SU-DHL-6 (cell line): ENCODE data around the gene VSX2.

Source experiments
- H2AFZ ChIP-seq: fragments of 200-600 bp; sonication (generic); 2 replicates; pipeline ENCODE4 v1.6.1; 2014; ENCODE audit warnings: low read depth, mild to moderate bottlenecking, moderate library complexity, mixed read lengths, antibody characterized with exemption, low read length; ENCODE audit not compliant: severe bottlenecking
- H3F3A ChIP-seq: fragments of 200-600 bp; shearing (Covaris generic); 2 replicates; pipeline ENCODE4 v1.6.0; 2016; ENCODE audit warnings: antibody characterized with exemption, mild to moderate bottlenecking; ENCODE audit not compliant: insufficient read depth
- H3K27ac ChIP-seq: fragments of 200-600 bp; sonication (generic); 2 replicates; pipeline ENCODE4 v1.5.1; 2016; ENCODE audit warnings: low read depth, mild to moderate bottlenecking, low read length, moderate library complexity, mixed read lengths
- H3K27me3 ChIP-seq: fragments of 200-600 bp; sonication (generic), shearing (Covaris generic); 2 replicates; pipeline ENCODE4 v1.6.0; 2014; ENCODE audit warnings: mild to moderate bottlenecking, low read length
- H3K36me3 ChIP-seq: fragments of 200-600 bp; sonication (generic); 2 replicates; pipeline ENCODE4 v1.6.1; 2014; ENCODE audit warnings: mild to moderate bottlenecking, low read length, mixed read lengths
- H3K4me2 ChIP-seq: fragments of 300-600, 200-600 bp; shearing (Covaris generic), sonication (generic); 2 replicates; pipeline ENCODE4 v1.6.0; 2014; ENCODE audit warnings: low read length, low read depth, mild to moderate bottlenecking; ENCODE audit not compliant: poor library complexity, severe bottlenecking
- H3K4me3 ChIP-seq: fragments of 200-600 bp; sonication (generic); 2 replicates; pipeline ENCODE4 v1.5.1; 2014; ENCODE audit warnings: antibody characterized with exemption, low read length, mild to moderate bottlenecking, mixed read lengths; ENCODE audit not compliant: insufficient read depth, poor library complexity, severe bottlenecking
- H3K79me2 ChIP-seq: fragments of 200-600 bp; sonication (generic); 2 replicates; pipeline ENCODE4 v1.6.1; 2014; ENCODE audit warnings: mild to moderate bottlenecking, low read length, moderate library complexity; ENCODE audit not compliant: insufficient read depth
- H3K9ac ChIP-seq: fragments of 200-600 bp; sonication (generic); 2 replicates; pipeline ENCODE4 v1.7.0; 2014; ENCODE audit warnings: mild to moderate bottlenecking, low read length
- H3K9me2 ChIP-seq: fragments of 200-600 bp; sonication (generic); replicated peaks from 2 replicates; pipeline ENCODE4 v1.6.1; 2014; ENCODE audit warnings: low read length; ENCODE audit not compliant: insufficient read depth
- H3K9me3 ChIP-seq: fragments of 200-600 bp; sonication (generic); 2 replicates; pipeline ENCODE4 v1.6.1; 2014; ENCODE audit warnings: low read length, mixed read lengths; ENCODE audit not compliant: insufficient read depth
- H4K20me1 ChIP-seq: fragments of 200-600 bp; sonication (generic); 2 replicates; pipeline ENCODE4 v1.6.1; 2014; ENCODE audit warnings: low read depth, mild to moderate bottlenecking, antibody characterized with exemption, low read length, moderate library complexity, mixed read lengths
- CTCF ChIP-seq: fragments of 200-600 bp; sonication (generic); IDR thresholded peaks from one replicate; pipeline ENCODE4 v1.5.1; 2017; ENCODE audit warnings: antibody characterized with exemption, mild to moderate bottlenecking, low read length, moderate library complexity; ENCODE audit not compliant: insufficient read depth, poor library complexity, severe bottlenecking
- EZH2phosphoT487 ChIP-seq: fragments of 200-600 bp; sonication (generic), shearing (Covaris generic); conservative IDR thresholded peaks from 2 replicates; pipeline ENCODE4 v1.6.1; 2018; ENCODE audit warnings: mild to moderate bottlenecking, antibody characterized with exemption, low read length, moderate library complexity, mixed read lengths

The VSX2 gene

GRCh38 chr14:74238974-74239847 is at the start of gene VSX2:
TSS of gene VSX2 (plus strand) at chr14:74239449. CDS start at chr14:74239562, 113 bp downstream.
- Histone ChIP-seq H3K4me3 (no peak within 1 kb of the TSS), H3K4me2 (no peak within 1 kb of the TSS)

GRCh38 chr14:74190927-74191575 is 48.2 kb upstream of the VSX2 start:
- H3K27ac ChIP-seq = no peak overlapping the region
- H3K9me3 ChIP-seq = no peaks in the 10 kb centered on the region
- no peak overlapping the region for H2AFZ ChIP-seq
- no peak overlapping the region for H3K4me3 ChIP-seq
- H3F3A ChIP-seq = no peaks in the 10 kb centered on the region
- H3K4me2 ChIP-seq = no peak overlapping the region
- H3K36me3 ChIP-seq = no peaks in the 10 kb centered on the region
- TF ChIP-seq CTCF = no peak
- TF ChIP-seq EZH2phosphoT487 = no peak
- no peaks in the 10 kb centered on the region for H3K79me2 ChIP-seq
- no peak overlapping the region for H3K9ac ChIP-seq
- no peaks in the 10 kb centered on the region for H4K20me1 ChIP-seq
- no peaks in the 10 kb centered on the region for H3K9me2 ChIP-seq
- no peaks in the 10 kb centered on the region for H3K27me3 ChIP-seq

More at GRCh38 chr14:74238974-74239847, at the start of gene VSX2:
- H3K27ac ChIP-seq = no peak within 1 kb of the TSS
- H2AFZ ChIP-seq = no peak within 1 kb of the TSS
- H3F3A ChIP-seq = no peaks in the 10 kb centered on the region
- no peak within 1 kb of the TSS for H3K9ac ChIP-seq
- H3K9me2 ChIP-seq = no peaks in the 10 kb centered on the region
- H3K36me3 ChIP-seq = no peaks in the 10 kb centered on the region
- no peak for TF ChIP-seq CTCF
- TF ChIP-seq EZH2phosphoT487 = no peak
- H3K27me3 ChIP-seq = no peaks in the 10 kb centered on the region
- H3K9me3 ChIP-seq = no peaks in the 10 kb centered on the region
- no peaks in the 10 kb centered on the region for H4K20me1 ChIP-seq
- H3K79me2 ChIP-seq = no peaks in the 10 kb centered on the region

- H3K4me3 ChIP-seq = no peak overlapping the region
- no peaks in the 10 kb centered on the region for H3F3A ChIP-seq
- no peak overlapping the region for H3K9ac ChIP-seq
- H4K20me1 ChIP-seq = no peaks in the 10 kb centered on the region
- no peak for TF ChIP-seq CTCF
- no peak for TF ChIP-seq EZH2phosphoT487
- H3K79me2 ChIP-seq = no peaks in the 10 kb centered on the region
- H3K9me2 ChIP-seq = no peaks in the 10 kb centered on the region
- no peak overlapping the region for H3K27ac ChIP-seq
- H3K9me3 ChIP-seq = no peaks in the 10 kb centered on the region
- no peaks in the 10 kb centered on the region for H3K36me3 ChIP-seq
- H3K27me3 ChIP-seq = no peaks in the 10 kb centered on the region
- no peak overlapping the region for H2AFZ ChIP-seq
- H3K4me2 ChIP-seq = no peak overlapping the region
Measured at GRCh38 chr14:74194506-74195274, 44.6 kb upstream of the VSX2 start.
